NCI-H1930 (cell line): ENCODE measurements around the gene YTHDC2.

ENCODE experiments used
- DNase-seq, 2 experiments: peaks; one replicate each; lab custom pipeline; 2025; lab: John Stamatoyannopoulos, UW

Gene YTHDC2

DNA sequence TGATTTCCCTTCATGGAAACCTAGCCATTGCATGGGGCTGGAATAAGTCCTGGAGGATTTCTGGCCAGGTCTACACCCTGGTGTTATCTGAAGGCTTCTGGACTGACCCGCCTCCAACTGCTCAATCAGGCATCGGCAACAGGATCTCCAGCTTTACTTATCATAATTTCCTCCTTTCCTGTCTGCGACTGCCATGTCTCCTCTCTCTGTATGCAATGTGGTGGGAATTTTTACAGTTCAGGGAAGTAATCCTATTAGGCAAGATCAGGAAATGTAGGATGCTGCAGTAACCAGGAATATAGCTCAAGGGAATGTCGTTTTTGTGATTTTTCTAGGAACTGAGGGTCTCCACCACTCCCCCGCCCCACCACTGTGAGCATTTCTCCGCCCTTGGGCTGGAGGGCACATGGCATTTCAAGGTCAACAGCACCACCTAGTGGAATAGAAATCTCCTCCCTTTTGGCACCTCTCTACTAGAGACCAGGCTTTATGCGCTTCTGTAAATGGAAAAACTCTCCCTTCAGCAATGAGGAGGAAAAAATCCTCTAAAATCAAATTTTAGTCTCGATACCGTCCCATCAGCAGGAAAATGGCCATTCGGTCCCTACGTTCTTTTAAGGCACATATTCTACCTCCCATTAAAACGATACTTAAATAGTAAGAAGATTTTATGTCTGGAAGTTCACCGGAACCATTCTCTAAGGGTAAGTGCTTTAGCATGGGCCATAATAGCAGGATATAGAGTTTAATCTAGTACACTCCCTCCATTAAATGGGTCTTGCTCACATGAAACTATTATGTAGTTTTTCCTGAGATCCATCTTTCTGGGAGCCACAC, 93.0 kb downstream of the YTHDC2 start:
- no peak for DNase-seq

DNA sequence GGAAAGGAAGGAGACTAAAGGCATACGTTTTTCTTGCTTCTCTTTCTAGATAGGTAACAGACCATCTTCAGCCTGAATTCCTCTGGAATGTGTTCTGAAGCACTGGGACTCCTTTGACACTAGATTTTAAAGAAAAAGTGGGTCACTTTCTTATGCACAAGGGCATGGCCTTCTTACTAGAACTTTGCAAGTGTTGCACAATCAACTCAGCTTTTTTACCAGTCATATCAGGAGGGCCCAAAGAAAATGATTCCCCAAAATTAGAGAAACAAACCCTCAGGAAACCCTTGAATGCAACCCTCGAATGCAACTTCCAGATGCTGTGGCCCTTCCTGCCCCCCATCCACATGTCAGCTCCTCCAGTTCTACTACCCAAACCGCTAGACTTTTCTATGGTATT, 93.9 kb downstream of the YTHDC2 start:
- DNase-seq: no peak

GRCh38 chr5:113608113-113608596, 94.7 kb downstream of the YTHDC2 start:
- DNase-seq: no peak

DNA sequence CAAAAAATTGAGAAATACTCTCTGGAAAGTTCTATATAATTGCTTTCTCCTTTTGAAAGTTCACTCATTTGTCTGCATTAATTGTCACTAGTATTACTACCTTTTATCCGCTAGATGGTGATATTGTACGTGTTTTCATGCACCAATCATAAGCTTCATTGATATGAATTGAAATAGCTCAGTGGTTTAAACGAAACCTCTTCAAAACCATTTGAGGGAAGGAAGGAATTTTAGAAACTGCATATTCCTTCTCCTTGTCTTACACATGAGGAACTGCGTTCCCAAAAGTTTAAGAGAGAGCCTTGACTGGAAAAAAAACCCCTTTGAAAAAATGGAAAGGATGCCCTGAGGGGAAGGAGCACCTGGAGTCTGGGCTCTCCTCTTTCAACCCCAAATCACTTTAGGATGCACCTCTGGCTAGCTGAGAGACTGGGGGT, 98.6 kb downstream of the YTHDC2 start:
- peak in 1 of 2 experiments; percentile 14 for DNase-seq

- no peak for DNase-seq
These were observed 100.7 kb downstream of the YTHDC2 start for GRCh38 chr5:113614191-113614590.

DNA sequence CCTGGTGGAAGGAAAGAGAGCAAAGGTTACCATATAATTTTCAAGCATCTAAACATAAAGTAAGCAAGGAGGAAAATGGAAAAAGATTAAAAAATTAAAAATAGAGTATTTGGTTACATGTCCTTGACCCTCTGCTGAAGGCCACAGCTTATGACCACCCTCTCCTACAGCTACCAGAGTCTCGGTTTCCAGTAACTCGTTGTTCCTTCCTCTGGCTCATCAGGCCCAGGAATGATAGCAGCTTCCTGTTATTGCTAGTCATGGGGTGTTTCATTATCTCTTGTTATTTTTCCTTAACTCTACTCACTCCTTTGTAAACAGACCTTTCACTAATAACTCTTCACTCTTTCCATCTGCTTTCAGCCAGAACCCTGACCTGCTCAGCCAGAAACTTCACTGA, 102.2 kb downstream of the YTHDC2 start:
- DNase-seq: no peak

- DNase-seq: no peak
These were observed 103.8 kb downstream of the YTHDC2 start for GRCh38 chr5:113617191-113617796.

DNA sequence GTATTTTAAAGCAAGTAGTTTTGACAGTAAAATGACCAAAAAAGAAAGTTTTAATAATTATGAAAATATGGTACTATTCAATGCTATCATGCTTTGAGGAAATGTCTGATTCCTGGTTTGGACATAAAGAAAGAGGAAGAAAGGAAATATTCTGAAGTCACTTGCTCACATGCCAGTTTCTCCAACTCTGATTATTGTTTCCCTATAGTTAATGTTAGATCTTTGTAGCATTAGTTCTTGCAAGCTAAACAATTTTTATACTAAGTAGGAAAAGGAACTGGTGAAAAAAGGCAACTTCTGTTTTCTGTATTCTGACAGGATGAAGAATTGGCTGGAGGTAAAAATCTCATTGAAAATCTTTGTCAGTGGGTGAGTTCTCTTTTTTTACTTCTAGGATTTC, 119.5 kb downstream of the YTHDC2 start:
- no peak for DNase-seq

DNA sequence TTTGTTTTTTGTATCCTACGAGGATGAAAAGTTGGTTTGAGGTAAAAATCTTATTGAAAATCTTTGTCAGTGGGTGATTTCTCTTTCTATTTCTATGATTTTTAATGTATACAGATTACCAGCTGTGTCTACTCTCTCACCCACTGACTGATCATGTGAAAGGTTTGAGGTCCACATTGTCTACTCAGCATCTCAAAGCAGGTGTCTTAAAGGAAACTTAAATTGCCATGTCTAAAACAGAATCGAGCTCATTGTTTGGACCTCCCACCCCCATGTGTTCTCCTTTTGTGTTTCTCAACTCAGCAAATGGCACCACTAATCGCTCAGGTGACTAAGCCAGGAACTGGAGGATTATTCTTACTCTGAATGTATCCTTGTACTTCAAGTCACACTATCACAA, 121.5 kb downstream of the YTHDC2 start:
- no peak for DNase-seq

GRCh38 chr5:113641715-113642114, 128.2 kb downstream of the YTHDC2 start:
- DNase-seq: no peak
